Breast epithelium (tissue), 4 donors: ENCODE measurements around the gene RHBDF1. TPM values are rescaled to one million over a fixed set of nuclear protein-coding genes. Genes with fewer than 3 reads are reported as not detected.
"Not testable (repeated sequence)": the region's sequence is repeated elsewhere in the genome, so short reads cannot be mapped to it uniquely, and the experiment has no call there.

ENCODE experiments used
- DNase-seq, 2 donors: peaks; one replicate each; pipeline ENCODE4 v3.0.0-alpha.2; 2019; ENCODE audit warnings: low spot score in 2 of 2
- H3K27ac ChIP-seq, 2 donors: fragments of 200-600 bp; sonication (generic) in 1 of 2; one replicate each; pipeline ENCODE4 v1.5.1; 2016 to 2019; ENCODE audit warnings: mild to moderate bottlenecking in 1 of 2
- H3K27me3 ChIP-seq, 2 donors: fragments of 200-600 bp; sonication (generic) in 1 of 2; one replicate each; pipeline versions ENCODE4 v1.5.1 to v1.6.0; 2017 to 2019; ENCODE audit warnings: control low read depth in 1 of 2, mild to moderate bottlenecking in 1 of 2
- H3K36me3 ChIP-seq: fragments of 200-600 bp; one replicate; pipeline ENCODE4 v1.5.1; 2019
- H3K4me1 ChIP-seq, 2 donors: fragments of 200-600 bp; sonication (generic); one replicate each; pipeline ENCODE4 v1.5.1; 2016 to 2019; ENCODE audit warnings: control low read depth in 1 of 2
- H3K4me3 ChIP-seq, 3 donors: fragments of 200-600 bp; sonication (generic); 1 replicate in 2 of 3; 2 replicates in 1 of 3; pipeline ENCODE4 v1.5.1; 2016 to 2019; ENCODE audit warnings: mild to moderate bottlenecking in 3 of 3, moderate library complexity in 2 of 3
- H3K9me3 ChIP-seq, 2 donors: fragments of 200-600 bp; sonication (generic) in 1 of 2; one replicate each; pipeline ENCODE4 v1.5.1; 2016 to 2019; ENCODE audit warnings: control low read depth in 1 of 2
- POLR2A ChIP-seq: fragments of 450-650 bp; IDR thresholded peaks from one replicate; pipeline ENCODE4 v1.6.1; 2016; ENCODE audit warnings: antibody characterized with exemption, mild to moderate bottlenecking, moderate library complexity
- POLR2AphosphoS5 ChIP-seq, 3 donors: sonication (generic); formaldehyde crosslinking; IDR thresholded peaks; one replicate each; pipeline ENCODE4 v1.6.1; 2017; ENCODE audit warnings: antibody characterized with exemption in 3 of 3
- intact Hi-C: fragments of 100-400 bp; cut with DNase I; formaldehyde crosslinking; loops from one replicate; pipeline ENCODE4 v1.15.1; 2023; ENCODE audit warnings: low total_unique reads
- total RNA-seq, 3 donors: library from RNA; depleted of rRNA; stranded (reverse); fragments of >200 nt; gene quantifications; one replicate each; pipeline ENCODE4 v1.1.0, GENCODE V29; 2016
- TF ChIP-seq, protein P1 (sequence below), 3 donors: fragments of 450-650 bp; IDR thresholded peaks; one replicate each; pipeline ENCODE4 v1.5.1; 2016 to 2017; ENCODE audit warnings: antibody characterized with exemption in 3 of 3, mild to moderate bottlenecking in 3 of 3, moderate library complexity in 3 of 3

RHBDF1 gene
- total RNA-seq, 3 donors from 2014 or later = 29.0 to 43.3 (median 42.6) TPM

DNA sequence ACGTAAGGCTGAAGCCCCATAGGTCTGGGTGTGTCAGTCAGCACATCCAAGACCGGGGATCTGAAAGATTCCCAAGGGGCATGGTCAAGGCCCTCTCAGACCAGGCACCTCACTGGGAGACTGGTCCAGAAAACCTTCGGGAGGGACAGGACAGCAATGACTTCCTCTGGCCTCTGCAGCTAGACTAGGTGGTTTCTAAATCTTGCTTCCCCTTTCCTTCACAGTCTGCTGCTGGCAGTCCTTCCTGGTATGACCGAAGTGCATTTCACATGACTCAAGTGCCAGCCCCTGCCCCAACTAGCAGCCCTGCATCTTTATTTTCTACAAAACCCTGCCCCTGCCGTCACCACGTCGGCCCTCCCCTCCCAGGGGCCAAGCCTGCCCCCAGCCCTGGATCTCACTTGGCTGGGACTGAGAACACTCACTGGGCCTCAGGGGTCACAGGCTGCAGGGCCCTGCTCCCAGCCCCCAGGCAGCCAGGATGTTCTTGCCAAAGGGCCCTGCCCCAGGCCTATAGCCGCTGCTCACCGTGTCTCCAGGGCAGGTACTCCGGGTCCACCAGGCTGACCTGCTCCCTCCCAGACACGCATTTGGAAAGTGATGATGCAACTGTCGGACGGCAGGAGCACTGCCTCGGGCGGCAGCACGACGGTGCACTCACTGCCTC, 37.3 kb downstream of the RHBDF1 start:
- Histone ChIP-seq H3K9me3 (no peaks in the 10 kb centered on the region), H3K27me3 (no peaks in the 10 kb centered on the region), H3K4me3 (no peak overlapping the region), H3K4me1 (peaks cover 0 to 3% of the 10 kb centered on the region in 2 donors), H3K36me3 (no peaks in the 10 kb centered on the region), H3K27ac (peak overlapping the region in 1 of 2 donors; percentile 55)
- TF ChIP-seq POLR2AphosphoS5 (IDR thresholded peaks at IDR 0.05) (no peak), POLR2A (no peak)
- TF ChIP-seq, protein P1, sequence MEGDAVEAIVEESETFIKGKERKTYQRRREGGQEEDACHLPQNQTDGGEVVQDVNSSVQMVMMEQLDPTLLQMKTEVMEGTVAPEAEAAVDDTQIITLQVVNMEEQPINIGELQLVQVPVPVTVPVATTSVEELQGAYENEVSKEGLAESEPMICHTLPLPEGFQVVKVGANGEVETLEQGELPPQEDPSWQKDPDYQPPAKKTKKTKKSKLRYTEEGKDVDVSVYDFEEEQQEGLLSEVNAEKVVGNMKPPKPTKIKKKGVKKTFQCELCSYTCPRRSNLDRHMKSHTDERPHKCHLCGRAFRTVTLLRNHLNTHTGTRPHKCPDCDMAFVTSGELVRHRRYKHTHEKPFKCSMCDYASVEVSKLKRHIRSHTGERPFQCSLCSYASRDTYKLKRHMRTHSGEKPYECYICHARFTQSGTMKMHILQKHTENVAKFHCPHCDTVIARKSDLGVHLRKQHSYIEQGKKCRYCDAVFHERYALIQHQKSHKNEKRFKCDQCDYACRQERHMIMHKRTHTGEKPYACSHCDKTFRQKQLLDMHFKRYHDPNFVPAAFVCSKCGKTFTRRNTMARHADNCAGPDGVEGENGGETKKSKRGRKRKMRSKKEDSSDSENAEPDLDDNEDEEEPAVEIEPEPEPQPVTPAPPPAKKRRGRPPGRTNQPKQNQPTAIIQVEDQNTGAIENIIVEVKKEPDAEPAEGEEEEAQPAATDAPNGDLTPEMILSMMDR (IDR thresholded peaks at IDR 0.05) = no peak
- DNase-seq = no peak
- intact Hi-C loops = no loop called here

DNA sequence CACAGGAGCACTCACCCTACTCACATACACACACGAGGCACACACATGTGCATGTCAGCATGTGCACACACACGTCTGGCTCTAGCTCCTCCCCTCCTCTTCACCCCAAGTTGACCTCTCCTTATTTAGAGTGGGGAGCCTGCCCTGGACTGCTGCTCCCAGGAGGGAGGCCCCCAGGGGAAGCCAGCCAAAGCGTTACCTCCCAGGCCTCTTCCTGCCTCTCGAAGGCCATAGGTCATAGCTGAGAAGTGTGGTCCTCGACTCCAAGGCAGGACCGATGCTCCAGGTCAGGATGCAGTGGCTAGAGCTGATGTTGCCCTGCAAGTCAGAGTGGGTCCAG, 37.8 kb downstream of the RHBDF1 start:
- Histone ChIP-seq H3K4me3 (no peak overlapping the region), H3K27ac (no peak overlapping the region), H3K4me1 (peaks cover 0 to 3% of the 10 kb centered on the region in 2 donors), H3K9me3 (no peaks in the 10 kb centered on the region), H3K27me3 (no peaks in the 10 kb centered on the region), H3K36me3 (no peaks in the 10 kb centered on the region)
- intact Hi-C loops = no loop called here
- no peak for TF ChIP-seq POLR2AphosphoS5 (IDR thresholded peaks at IDR 0.05)
- TF ChIP-seq, protein P1 (IDR thresholded peaks at IDR 0.05) = no peak
- TF ChIP-seq POLR2A = no peak
- DNase-seq = no peak

DNA sequence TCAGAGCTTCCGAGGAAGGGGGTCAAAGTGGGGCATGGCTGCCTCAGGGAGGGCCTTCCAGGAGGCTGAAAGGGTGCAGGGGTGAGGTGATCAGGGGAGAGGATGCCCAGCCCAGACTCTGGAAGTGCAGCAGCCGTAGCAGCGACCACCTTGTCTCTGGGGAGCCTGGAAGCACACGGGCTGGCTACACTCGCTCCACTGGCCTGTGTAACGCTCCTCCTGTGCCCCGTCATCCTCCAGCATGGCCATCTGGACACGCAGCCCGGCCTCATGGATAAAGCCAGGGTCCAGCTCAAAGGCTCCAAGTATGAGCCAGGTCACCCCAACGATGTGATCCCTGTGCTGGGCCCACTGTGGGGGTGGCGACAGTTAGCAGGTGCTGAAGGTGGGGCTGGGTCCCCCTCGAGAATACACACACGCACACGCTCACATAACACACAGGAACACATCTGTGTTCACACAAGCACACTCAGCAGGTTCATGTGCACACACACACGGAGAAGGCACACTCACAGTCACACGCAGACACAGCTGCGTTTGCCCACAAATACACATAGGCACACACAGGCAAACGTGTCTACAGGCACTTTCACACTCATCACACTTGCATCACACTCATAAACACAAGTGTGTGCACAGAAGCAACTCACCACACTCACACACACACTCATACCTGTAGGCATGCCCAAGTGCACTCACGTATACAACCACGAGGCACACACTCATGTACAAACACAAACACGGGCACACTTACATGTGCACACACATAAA, 38.4 kb downstream of the RHBDF1 start:
- DNase-seq = no peak
- Histone ChIP-seq H3K4me1 (peaks cover 0 to under 1% of the 10 kb centered on the region in 2 donors), H3K9me3 (no peaks in the 10 kb centered on the region), H3K4me3 (no peak overlapping the region), H3K27me3 (no peaks in the 10 kb centered on the region), H3K36me3 (no peaks in the 10 kb centered on the region), H3K27ac (no peak overlapping the region)
- TF ChIP-seq, protein P1 (IDR thresholded peaks at IDR 0.05) = no peak
- TF ChIP-seq POLR2AphosphoS5 (IDR thresholded peaks at IDR 0.05) (no peak), POLR2A (no peak)
- intact Hi-C loops = no loop called here

DNA sequence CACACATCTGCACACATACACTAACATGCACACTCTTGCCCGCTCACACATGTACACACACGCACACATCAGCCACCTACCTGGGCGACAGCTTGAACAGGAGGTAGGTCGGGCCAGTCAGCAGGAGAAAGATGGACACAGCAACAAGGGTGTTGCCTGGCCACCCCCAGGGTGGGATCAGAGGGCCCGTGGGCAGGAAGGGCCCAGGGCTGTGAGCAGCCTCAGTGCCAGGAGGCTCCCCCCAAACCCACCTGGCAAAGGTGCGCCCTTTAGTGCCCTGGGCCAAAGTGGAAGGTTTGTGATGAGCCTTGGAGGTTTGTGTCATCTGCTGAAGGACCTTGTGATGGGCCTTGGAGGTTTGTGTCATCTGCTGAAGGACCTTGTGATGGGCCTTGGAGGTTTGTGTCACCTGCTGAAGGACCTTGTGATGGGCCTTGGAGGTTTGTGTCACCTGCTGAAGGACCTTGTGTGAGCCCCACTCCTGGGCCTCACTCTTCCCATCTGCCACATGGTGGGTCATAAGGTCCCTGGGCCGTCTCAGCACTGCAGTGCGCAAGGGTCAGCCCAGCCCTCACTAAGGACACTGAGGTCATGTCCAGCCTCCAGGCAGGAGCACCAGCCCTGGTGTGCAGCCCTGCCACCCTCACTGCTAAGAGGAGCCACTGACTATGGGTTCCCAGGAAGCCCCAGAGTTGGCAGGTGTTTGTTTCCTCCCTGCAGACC, 39.1 kb downstream of the RHBDF1 start:
- intact Hi-C loops, H3K36me3 ChIP-seq, DNase-seq, H3K27me3 ChIP-seq, H3K4me1 ChIP-seq, H3K27ac ChIP-seq, H3K9me3 ChIP-seq, H3K4me3 ChIP-seq: not testable (repeated sequence)

DNA sequence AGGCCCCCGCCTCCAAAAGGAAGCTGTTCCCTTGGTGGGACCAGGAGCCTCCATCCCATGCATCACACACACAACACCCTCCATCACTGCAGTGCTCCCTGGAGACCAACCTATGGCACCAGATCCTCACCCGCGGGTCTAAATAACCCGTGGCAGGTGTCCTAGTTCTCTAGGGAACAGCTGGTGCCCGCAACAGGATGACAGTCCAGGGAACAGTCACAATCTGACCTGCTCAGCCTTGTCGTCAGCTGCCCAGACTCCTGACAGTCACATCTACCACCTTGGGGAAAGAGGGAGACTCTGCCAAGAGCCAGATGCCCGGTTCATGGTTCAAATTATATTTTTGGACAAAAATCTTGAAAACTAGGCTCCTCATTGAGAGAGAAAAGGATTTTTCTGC, 41.8 kb downstream of the RHBDF1 start:
- H3K4me1 ChIP-seq, H3K9me3 ChIP-seq, H3K4me3 ChIP-seq, H3K27ac ChIP-seq, intact Hi-C loops, H3K36me3 ChIP-seq, H3K27me3 ChIP-seq, DNase-seq: not testable (repeated sequence)

DNA sequence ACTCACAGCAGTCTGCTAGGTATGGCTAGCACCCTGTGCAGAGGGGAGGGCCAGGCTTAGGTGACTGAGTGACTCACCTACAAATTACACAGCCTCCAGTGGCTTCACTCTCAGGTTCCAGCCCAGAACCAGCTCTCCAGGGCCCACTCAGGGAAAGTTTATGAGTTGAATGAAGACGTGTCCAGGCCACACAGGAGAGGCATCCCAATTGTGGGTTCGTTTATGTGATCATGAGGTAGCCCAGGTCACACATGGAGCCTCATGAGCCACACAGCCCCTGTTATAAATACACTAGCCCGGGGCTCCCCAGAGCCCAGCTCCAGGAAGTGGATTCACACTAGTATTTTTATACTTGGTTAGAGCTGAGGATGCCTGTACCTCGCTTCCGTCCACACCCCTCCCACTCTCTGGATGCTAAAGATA, 46.5 kb downstream of the RHBDF1 start:
- H3K9me3 ChIP-seq, DNase-seq, H3K36me3 ChIP-seq, H3K27ac ChIP-seq, H3K4me3 ChIP-seq, intact Hi-C loops, H3K27me3 ChIP-seq, H3K4me1 ChIP-seq: not testable (repeated sequence)

DNA sequence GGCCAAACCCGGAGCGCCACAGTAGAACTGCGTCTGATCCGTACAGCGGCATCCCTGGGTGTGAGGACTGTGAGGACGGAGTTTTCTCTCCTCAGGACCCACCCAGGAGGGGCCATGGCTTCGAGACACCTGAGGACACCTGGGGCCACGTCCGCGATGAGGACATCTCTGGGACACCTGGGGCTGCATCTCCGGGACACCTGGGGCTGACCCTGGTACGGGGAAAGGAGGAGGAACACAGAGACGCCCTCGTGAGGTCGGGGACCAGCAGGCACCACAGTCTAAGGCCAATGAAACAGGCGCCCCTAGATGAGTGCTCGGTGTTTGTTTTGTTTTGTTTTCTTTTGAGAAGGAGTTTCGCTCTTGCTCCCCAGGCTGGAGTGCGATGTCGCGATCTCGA, 48.3 kb downstream of the RHBDF1 start:
- DNase-seq, H3K27ac ChIP-seq, H3K4me1 ChIP-seq, intact Hi-C loops, H3K9me3 ChIP-seq, H3K27me3 ChIP-seq, H3K4me3 ChIP-seq, H3K36me3 ChIP-seq: not testable (repeated sequence)

DNA sequence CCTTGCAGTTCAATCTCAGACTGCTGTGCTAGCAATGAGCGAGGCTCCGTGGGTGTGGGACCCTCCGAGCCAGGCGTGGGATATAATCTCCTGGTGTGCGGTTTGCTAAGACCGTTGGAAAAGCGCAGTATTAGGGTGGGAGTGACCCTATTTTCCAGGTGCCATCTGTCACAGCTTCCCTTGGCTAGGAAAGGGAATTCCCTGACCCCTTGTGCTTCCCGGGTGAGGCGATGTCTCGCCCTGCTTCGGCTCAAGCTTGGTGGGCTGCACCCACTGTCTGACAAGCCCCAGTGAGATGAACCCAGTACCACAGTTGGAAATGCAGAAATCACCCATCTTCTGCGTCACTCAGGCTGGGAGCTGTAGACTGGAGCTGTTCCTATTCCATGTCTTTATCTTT, 51.5 kb downstream of the RHBDF1 start:
- H3K4me1 ChIP-seq, intact Hi-C loops, DNase-seq, H3K27me3 ChIP-seq, H3K27ac ChIP-seq, H3K36me3 ChIP-seq, H3K4me3 ChIP-seq, H3K9me3 ChIP-seq: not testable (repeated sequence)

DNA sequence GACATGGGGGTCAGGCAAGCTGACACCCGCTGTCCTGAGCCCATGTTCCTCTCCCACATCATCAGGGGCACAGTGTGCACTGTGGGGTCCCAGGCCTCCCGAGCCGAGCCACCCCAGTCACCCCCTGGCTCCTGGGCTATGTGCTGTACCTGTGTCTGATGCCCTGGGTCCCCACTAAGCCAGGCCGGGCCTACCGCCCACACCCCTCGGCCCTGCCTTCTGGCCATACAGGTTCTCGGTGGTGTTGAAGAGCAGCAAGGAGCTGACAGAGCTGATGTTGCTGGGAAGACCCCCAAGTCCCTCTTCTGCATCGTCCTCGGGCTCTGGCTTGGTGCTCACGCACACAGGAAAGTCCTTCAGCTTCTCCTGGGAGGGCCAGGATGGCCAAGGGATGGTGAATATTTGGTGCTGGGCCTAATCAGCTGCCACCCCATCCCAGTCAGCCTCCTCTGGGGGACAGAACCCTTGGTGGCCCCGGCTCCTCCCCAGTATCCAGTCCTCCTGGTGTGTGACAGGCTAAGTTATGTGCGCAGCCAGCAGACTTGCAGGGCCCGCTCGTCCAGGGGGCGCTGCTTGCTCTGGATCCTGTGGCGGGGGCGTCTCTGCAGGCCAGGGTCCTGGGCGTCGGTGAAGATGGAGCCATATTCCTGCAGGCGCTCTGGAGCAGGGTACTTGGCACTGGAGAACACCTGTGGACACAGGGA, 55.2 kb downstream of the RHBDF1 start:
- H3K27me3 ChIP-seq, H3K4me3 ChIP-seq, H3K9me3 ChIP-seq, H3K36me3 ChIP-seq, H3K27ac ChIP-seq, H3K4me1 ChIP-seq, DNase-seq, intact Hi-C loops: not testable (repeated sequence)
